HG02623 (cell line): ENCODE measurements around the gene TICAM1.
"Not testable (repeated sequence)": the region's sequence is repeated elsewhere in the genome, so short reads cannot be mapped to it uniquely, and the experiment has no call there.

Experiments
- ATAC-seq: cut with Tn5 transposase; IDR thresholded peaks from one replicate; pipeline ENCODE4 v1.9.1; 2021; ENCODE audit warnings: moderate library complexity; ENCODE audit not compliant: unreplicated experiment

The TICAM1 gene

DNA sequence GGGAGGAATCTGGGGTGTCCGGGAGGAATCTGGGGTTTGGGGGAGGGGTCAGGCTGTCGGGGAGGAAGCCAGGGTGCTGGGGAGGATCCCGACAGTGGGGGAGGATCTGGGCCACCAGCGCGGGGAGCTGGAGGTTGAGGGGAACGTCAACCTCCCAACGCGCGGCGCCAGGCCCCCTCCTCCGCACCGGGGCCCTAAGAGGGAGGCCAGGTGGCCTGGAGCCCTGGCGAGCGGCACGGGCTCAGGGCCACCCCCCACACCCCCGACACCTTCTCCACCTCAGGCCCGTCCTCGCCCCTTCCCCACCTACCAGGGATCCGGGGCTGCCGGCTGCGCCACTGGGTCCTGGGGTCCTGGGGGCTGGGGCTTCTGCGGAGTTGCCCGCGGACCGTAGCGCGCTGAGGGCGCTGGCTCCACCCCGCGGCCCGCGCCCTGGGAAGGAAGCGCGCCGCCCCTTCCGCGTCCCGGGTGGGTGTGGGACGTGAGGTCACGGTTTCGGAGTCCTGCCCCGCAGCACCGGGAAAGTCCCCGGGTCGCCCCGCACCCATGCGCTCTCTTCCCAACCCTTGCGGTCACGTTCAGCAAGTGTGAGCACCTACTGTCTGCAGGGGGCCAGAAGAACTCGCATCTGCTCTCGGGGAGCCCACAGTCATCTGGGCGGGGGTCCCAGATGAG lies at the start of gene TICAM1:
TSS of gene TICAM1 (minus strand) at position 409 of the 675 bp plus-strand sequence. CDS start 13,335 bp downstream, outside the sequence.
- ATAC-seq: peak; percentile 68

GRCh38 chr19:4879041-4879440 lies 47.5 kb upstream of the TICAM1 start:
- no peak for ATAC-seq

DNA sequence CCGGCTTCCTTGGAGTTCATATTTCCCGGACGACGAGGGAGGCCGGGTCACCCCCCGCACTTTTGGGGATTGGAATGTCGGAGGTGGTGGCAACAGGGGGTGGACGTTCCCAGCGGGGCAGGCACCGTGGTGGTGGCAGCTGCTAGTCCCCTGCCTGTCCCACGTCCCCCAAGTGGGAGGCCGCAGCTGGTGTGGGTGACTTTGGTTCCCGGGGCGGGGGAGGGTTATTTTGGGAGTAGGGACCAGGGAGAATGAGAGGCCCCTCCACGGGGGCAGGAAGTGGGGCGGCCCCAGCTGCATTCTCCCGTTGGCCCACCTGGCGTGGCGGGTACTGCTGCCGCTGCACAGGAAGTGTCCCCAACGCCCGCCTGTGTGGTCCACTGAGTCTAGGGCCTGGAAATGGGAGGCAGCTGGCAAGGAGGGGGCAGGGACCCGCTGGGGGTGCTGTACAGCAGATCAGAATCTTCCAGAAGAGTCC lies 47.0 kb upstream of the TICAM1 start:
- no peak for ATAC-seq

DNA sequence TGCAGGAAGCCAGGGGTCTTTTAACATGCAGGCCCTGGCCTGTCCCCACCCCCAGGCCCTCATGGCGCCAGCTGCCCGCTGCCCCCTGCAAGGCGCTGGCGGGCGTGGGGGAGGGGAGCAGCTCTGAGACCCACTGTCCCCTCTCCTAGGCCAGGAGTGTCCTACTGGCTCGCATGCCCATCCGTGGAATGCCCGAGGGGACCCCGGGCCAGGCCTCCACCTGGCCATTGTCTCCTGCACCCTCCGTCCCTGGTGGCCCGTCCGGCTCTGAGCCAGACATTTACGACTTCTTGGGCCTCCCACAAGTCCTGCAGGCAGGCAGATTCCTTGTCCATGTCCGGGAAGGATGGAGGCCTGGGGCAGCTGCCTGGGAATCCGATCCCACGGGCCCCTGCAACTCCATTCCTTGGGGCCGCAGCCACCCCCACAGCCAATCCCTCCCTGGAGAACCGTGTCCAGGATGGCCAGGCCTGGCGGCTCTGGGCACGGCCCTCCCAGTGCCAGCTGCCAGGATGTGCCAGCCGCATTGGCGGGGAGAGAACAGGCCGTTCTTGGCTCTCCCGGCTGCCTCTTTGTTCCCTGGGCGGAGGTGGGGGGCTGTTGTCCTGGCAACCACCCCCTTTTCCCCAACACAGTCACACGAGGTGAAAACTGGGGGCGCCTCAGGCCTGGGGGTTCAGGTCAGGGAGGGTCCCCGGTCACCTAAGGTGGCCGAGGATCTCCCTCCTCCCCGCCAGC lies 46.4 kb upstream of the TICAM1 start:
- ATAC-seq: no peak

DNA sequence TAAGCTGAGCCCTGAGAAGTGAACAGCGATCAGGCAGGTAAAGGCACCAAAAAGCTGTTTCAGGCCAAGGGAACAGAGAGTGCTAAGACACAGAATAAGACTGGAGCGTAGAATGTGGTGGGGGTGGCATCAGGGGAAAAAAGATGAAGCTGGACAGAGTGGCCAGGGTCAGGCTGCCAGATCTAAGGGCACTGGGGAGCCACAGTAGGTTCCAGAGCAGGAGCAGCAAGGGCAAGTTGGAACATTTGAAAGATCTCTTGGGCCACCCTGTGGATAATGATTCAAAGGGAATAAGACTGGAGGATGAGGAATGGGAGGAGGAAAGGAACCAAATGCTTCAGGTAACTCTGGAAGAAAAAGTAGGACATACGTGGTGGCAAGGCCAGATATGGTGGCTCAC lies 42.4 kb upstream of the TICAM1 start:
- ATAC-seq: no peak

DNA sequence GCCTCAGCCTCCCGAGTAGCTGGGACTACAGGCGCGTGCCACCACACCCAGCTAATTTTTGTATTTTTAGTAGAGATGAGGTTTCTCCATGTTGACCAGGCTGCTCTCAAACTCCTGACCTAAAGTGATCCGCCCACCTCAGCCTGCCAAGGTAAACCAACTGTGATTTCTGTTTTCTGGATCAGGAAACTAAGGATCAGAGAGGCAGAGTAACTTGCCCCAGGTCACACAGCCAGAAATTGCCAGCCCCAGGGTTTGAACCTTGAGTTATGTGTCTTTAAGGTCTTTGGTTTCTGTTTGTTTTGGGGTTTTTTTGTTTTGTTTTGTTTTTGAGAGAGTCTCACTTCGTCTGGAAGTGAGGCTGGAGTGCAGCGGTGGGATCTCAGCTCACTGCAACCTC lies 40.2 kb upstream of the TICAM1 start:
- no peak for ATAC-seq

DNA sequence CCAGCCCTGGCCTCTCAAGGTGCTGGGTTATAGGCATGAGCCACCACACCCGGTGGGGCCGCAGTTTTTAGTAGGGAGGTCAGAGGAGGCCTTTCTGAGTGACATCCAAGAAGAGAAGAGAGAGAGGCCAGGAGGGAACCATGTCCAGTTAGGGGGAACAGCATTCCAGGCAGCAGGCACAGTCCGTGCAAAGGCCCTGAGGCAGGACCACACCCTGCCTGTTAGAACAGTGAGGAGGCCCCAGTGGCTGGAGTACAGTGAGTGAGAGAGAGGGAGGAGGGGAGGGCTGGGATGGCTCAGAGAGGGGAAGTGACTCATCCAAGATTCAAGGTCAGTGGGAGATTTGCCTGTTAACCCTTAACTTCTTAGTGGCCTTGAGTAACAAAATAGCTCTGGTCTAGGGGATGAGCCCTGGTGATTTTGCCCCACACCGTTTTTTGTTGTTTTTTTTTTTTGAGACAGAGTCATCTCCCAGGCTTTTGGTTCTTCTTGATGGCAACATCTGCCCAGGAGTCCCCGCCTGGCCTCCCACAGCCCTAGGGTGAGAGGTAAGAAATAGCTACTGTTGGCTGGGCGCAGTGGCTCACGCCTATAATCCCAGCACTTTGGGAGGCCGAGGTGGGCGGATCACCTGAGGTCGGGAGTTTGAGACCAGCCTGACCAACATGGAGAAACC lies 38.7 kb upstream of the TICAM1 start:
- no peak for ATAC-seq

- ATAC-seq: no peak
These were observed 36.8 kb upstream of the TICAM1 start for GRCh38 chr19:4868286-4868834.

GRCh38 chr19:4867534-4868285 lies 36.2 kb upstream of the TICAM1 start, which contains the start of gene PLIN3:
PLIN3 (minus strand) TSS chr19:4867667; CDS start chr19:4861394, 6,273 bp downstream.
- ATAC-seq: peak; percentile 70

- no peak for ATAC-seq
These were observed 35.3 kb upstream of the TICAM1 start for GRCh38 chr19:4866595-4867424.

DNA sequence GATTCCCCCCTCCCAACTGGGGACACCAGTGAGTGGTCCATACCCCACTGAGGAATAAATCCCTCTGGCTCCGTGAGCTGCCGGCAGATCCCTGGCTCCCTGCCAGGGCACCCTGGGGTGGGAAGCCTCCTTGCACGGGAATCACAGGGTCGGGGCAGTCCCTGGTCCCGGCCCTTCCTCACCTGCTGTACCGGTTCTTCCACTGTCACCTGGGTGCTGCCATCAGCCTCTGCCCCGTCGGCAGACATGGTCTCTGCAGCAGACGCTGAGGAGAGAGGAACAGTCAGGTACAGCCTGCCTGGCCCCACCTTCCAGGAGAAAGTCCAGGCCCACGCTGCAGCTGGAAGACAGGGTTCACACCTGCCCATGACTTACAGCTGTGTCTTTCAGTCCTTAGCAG lies 29.6 kb upstream of the TICAM1 start:
- no peak for ATAC-seq

GRCh38 chr19:4859697-4860096 lies 28.2 kb upstream of the TICAM1 start:
- no peak for ATAC-seq

GRCh38 chr19:4856468-4856867 lies 25.0 kb upstream of the TICAM1 start:
- ATAC-seq: not testable (repeated sequence)

GRCh38 chr19:4853506-4853905 lies 22.0 kb upstream of the TICAM1 start:
- not testable (repeated sequence) for ATAC-seq

- no peak for ATAC-seq
These were observed 21.0 kb upstream of the TICAM1 start for GRCh38 chr19:4852484-4852883.

DNA sequence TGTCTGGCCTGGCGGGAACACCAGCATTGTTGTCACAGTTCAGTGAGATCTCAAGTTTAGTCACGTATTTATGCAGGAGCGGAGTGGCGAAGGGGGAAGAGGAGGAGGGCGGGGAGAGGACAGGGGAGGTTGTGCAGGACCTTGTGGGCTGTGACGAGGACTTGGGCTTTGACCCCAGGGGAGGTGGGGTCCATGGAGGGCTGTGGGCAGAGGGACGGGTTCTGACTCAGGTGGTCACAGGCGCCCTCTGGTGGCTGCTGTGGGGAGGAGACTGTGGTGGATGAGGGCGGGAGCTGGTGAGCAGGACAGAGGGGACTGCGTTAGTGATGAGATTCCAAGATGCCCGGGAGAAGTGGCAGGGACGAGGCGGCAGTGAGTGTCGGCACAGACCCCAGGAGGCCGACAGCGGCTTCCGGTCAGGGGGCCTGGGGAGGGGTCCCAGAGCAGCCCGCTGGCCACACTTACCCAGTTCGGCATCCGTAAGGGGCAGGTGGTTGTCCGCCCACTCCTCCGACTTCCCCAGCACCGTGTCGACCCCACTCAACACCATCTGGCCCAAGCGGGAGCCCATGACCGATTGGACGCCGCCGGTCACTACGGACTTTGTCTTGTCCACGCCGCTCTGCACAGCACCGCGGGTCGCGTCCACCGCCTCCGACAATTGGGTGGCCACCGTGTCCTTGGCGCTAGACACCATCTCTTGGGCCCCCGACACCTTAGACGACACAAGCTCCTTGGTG lies 20.2 kb upstream of the TICAM1 start:
- ATAC-seq: no peak

DNA sequence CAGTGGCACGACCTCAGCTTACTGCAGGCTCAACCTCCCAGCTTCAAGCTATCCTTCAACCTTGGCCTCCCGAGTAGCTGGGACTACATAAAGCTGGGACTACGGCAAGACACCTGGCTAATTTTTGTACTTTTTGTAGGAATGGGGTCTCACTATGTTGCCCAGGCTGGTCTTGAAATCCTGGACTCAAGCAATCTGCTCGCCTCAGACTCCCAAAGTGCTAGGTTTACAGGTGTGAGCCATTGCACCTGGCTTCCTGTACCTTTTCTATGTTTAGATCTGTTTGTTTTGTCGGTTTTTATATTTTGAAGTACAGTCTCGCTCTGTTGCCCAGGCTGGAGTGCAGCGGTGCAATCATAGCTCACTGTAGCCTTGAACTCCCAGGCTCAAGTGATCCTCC lies 17.5 kb upstream of the TICAM1 start:
- no peak for ATAC-seq

DNA sequence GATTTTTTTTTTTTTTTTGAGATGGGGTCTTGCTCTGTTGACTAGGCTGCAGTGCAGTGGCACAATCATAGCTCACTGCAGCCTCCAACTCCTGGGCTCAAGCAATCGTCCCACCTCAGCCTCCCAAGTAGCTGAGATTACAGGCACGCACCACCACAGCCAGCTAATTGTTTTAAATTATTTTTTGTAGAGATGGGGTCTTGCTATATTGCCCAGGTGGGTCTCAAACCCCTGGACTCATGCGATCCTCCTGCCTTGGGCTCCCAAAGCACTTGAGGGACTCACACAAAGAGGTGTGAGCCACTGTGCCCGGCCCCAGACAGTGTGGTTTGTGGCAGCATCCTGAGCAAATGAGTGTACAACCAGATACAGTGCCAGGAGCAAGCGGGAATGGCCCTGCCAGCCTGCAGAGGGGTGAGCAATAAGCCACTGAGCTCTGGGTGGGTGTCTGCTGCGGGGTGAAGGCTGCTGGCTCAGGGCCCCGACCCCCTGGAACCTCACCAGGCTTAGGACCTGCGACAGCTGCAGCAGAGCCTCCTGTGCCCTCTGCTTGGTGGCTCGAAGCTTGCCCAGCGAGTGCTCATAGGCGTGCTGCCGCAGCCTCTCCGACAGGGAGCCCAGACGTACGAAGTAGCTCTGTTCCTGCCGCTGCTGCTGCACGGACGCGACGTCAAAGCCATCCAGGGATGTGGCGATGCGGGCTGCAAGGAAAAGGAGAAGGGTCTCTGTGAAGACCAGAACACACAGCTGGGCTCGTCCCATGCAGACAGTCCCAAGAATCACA lies 15.9 kb upstream of the TICAM1 start:
- ATAC-seq: no peak
